Dedifferentiated amniotic fluid mesenchymal stem cell (primary cell): ENCODE measurements around the gene MTMR10.

ENCODE experiments used
- DNase-seq: peaks from one replicate; pipeline ENCODE4 v3.0.0-alpha.2; 2016; ENCODE audit errors: extremely low spot score

MTMR10 gene, protein sequence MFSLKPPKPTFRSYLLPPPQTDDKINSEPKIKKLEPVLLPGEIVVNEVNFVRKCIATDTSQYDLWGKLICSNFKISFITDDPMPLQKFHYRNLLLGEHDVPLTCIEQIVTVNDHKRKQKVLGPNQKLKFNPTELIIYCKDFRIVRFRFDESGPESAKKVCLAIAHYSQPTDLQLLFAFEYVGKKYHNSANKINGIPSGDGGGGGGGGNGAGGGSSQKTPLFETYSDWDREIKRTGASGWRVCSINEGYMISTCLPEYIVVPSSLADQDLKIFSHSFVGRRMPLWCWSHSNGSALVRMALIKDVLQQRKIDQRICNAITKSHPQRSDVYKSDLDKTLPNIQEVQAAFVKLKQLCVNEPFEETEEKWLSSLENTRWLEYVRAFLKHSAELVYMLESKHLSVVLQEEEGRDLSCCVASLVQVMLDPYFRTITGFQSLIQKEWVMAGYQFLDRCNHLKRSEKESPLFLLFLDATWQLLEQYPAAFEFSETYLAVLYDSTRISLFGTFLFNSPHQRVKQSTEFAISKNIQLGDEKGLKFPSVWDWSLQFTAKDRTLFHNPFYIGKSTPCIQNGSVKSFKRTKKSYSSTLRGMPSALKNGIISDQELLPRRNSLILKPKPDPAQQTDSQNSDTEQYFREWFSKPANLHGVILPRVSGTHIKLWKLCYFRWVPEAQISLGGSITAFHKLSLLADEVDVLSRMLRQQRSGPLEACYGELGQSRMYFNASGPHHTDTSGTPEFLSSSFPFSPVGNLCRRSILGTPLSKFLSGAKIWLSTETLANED

DNA sequence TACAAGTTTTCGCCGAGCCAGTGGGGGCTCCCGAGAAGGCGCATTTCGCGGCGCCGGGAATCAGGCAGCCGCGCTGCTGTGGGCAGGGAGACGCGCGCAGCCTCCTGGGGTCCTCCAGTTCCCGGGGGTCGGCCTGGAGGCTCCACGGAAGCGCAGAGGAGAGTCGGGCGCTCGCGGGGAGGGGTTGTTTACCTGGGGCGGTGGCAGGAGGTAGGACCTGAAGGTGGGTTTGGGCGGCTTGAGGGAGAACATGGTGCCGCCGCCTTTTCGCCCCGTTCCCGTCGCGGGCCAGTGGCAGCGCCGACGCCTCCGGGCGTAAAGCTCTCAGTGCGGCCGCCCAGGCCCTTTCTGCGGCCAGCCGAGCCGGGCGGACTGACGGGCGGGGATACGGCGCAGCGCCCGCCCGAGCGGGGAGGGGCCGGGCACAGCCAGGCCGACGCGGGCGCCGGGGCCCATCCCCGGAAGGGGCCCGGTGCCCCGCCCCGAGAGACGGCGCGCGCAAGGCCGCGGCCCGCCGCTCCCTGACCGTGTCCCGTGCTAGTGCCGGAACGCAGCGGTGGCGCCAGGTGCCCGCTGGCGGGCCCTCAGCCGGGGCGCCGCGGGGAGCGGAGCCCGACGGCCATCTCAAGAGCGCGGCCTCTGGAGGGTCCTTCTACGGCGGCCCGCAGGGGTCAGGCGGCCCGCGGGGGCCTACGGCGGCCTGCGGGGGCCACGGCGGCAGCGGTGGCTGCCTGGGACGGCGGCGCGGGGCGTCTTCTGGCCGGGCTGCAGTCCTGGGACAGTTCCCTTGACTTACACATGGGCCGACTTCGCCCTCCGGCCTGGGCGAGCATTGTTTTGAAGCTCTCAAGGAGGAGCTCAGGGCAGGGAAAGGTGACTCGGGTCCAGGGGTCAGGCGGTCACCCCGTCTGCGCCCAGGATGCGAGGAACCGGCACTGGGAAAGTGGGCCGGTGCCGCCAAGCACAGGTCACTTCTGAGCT, at the start of gene MTMR10:
Gene MTMR10, minus strand, starts transcription at position 374 of the 981 bp plus-strand sequence. Its CDS starts 122 bp downstream, at position 252.
- DNase-seq, result peak; percentile 23

DNA sequence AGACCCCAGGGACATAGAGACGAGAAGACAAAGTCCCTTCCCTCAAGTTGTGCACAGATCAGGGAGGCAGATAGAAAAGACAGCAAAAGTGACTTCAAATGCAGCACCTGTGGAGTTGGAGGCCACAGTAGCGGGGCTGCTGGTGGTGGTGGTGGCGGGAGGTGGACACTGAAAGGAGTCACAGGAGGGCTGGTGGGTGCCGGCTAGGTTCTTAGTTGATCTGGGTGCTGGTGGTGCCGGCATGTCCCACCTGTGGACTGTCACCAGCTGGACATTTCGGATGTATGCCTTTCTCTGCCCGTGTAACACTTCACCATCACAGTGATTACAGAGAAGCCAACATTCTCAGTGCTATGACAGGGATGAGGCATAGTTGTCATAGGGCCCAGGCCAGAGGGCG, 49.2 kb upstream of the MTMR10 start:
- DNase-seq, result no peak

DNA sequence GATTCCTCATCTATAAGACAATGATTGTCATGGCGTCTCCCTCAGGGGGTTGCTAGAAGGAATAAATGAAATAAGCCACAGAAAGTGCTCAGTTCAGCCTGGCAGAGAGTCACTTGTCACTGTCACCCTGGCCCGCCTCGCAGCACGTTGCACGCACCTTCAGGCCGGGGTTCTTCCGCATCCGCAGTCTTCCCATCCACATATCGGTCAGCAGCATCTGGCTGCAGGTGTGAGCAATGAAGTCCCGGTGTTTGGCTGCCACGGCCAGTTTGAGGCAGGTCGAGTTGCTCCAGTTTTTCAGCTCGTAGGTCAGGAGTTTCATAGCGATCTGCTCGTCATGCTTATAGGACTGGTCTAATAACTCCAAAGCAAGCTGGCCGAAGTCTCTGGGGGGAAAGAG, 48.5 kb upstream of the MTMR10 start:
- DNase-seq, result no peak

DNA sequence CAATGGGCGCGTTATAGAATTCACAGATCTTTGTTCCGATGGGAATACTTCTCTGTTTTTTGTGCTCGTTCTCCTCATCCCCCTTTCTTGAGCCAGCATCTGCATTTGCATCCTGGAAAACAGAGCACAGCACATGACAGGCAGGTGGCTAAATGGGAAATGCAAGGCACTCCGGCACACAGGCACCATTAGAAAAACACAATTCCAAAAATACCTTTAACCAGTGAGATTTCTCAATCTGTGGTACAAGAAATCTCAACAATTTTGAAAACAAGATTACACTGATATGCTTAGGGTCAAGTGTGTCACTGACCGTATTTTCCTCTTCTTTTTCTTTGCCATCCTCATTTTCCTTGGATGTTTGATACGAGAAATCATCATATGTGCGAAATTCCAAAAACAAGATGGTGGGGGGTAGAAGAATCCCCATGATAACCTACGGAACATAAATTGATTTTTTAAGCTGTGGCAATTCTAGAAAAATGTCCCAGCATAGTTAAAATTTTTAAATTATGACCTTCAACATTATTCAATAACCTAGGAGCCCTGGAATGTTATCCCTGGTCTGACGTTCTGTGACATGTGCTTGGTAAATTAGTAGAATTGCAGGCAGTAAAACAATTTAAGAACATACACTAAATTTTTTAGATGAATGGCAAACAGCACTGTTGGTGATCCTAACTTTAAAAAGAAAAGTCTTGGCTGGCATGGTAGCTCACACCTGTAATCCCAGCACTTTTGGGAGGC, 46.5 kb upstream of the MTMR10 start:
- DNase-seq, result no peak

DNA sequence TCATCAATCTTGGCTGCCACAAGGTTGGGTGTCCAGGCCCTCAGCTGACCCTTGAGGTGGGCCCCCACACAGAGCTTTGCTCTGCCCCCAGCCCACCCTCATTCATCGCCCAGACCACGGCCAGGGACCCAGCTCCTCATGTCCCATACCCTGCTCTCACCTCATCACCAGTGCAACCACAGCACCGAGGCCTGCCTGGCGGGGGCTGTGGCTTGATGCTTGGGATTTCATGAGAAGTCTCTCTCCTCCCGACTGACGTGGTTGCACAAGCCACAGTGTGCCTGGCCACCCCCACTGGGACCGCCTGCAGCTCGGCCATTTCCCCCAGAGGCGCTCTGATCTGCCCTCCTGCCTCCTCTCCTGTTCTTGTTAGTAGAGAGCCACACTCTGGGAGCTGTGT, 45.4 kb upstream of the MTMR10 start:
- no peak for DNase-seq

DNA sequence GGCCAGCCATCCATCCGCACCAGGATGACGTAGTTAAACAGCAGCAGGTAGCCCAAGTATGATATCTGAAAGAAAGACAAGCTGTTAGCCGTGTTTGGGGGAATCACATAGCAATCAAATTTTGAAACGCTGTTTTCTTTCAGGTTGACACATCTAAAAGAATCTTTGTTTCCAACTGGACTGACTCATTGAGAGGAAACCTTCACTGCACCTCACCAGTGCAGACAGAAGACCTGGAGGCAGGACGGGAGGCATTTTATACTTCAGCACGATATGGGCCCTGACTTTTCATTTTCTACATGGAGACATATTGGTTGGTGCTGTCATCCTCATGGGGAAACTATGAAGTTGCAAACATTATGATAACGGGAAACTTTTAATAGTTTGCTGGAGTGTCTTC, 44.2 kb upstream of the MTMR10 start:
- no peak for DNase-seq

DNA sequence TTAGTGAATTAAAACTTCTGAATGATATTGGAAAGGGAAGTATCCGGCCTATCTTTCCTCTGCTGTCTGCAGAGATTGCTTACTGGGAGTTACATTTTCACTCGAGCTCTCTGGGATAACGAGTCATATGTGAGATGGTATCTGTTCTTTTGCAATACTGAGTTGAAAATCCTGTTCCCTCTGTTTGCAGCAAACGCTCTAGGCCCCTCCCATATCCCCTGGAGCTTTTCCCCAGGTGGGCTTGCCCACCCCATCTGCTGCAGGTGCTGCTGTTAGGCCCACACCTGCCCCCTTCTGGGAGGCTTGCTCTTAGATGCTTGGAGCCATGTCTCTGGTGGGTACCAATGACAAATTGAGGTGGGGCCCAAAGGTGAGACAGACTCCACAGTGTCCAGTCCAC, 42.7 kb upstream of the MTMR10 start:
- no peak for DNase-seq

DNA sequence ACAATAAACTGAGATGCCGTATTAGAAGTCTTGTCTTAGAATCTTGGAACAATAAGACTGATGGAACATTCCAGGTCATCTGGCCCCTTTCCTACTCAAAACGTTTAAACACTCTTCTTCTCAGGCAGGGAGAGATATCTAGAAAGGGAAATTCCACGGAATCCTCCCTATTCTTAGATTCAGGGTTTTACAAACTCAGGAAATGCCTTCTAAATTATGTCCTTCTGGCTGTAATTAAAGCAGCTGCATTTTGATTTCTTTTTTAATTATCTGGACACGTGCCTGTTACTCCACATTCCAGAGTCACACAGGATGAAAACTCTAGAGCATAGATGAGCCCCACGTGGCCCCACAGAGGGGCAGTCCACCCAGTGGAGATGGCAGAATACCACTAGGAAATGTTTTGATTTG, 41.5 kb upstream of the MTMR10 start:
- peak; percentile 59 for DNase-seq

DNA sequence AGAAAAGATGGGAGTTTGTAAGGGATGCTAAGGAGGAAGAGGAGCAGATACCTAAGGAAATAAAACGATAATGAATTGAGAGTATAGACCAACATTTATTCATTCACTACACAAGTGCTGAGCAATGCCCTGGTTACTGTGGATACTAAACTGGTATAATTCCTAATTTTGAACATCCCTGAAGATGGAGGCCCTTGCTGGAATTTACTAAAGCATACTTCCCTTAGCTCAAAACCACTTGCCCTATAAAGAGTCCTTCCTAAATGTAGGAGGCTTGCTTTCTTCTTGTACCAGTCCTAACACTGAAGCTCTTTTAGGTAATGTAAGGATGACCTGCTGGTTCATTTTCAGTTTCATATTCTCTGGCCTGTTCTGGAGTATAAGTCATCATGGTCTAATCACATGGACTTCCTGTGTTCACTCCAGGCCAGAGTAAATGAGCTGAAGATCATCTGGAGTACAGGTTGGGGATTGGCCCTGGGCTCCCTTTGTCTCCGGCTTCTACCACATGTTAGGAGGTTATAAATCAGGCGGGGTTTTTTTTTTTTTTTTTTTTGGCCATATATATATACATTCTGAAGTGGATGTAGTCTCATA, 40.1 kb upstream of the MTMR10 start:
- no peak for DNase-seq

DNA sequence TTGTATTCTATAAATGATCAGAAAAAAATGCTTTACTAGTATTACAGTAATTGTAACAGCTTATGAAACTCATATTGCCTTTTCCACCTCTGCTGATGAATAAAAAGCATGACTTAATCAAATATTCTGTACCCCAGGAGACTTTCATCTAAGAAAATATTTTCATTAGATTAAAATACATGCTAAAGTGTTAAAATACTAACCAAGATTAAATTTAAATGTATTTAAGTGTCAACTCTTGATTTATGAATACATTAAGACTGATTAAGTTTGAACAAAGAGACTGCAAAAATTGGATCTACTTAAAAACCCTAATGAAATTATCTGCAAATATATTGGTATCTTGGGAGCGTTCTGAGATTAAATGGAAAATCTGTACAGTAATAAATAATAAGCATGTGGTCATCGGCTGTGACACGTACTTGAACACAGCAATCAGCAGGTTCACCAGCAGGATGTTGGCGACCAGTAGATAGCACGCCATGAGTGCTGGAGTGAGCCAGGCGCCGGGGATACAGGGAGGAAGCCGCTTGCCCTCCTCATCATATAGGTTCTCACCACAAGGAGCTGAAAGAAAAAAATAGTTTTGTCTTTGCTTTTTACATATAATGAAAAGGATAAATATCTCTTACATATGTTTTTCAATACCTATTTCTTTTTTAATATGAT, 36.6 kb upstream of the MTMR10 start:
- DNase-seq, result no peak

DNA sequence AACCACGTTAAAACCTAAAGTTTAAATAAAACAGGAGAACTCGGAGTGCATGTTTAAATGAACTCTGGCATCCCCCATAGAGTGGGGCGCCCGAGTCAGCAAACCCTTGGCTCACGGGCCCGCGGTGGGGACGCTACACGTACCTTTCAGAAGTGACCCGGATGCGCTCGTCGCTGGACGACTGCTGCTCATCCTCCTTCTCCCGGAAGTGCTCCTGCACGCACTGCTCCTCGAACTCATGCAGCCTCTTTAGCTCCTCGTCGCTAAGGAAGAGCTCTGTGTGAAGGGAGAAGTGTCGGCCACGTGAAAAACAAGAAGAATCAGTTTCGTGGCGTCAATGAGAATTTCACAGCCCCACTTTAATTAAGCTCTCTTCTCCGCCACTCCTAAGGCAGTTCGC, 34.6 kb upstream of the MTMR10 start:
- no peak for DNase-seq

DNA sequence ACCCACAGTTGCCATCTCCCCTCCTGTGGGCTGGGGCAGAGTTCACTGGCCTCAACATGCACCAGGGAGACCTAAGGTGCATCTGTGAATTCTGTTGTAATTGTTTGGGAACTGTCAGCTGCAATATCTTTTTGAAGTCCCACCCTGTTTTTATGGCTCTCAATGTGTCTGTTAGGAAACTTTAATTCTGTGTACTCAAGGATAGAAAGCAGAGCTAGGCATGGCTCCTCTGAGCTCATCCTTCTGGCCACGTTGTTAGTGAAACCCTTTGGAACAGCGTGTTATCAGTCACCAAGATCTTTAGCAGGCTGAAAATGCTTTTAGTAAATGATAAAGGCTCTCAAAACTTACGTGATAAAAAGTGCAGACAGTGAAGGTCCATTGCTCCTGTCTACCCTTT, 33.6 kb upstream of the MTMR10 start:
- no peak for DNase-seq

DNA sequence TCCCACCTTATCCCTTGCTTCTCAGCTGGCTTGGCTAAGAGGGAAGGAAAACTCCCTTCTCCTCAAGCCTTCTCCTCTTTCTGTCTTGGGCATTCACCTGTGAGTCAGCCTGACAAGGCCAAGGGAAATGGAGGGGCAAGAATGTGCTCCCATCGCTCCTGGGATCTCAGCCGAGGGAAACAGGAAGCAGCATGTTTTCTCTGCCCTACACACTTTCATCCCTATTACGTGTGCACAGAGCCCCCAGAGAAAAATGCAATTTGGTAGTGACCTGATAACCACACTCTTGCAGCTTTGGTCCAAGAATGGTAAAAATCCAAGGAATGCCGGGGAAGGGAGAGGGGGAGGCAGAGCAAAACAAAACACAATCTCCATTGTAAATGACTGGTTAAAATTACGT, 32.9 kb upstream of the MTMR10 start:
- DNase-seq, result peak; percentile 74

DNA sequence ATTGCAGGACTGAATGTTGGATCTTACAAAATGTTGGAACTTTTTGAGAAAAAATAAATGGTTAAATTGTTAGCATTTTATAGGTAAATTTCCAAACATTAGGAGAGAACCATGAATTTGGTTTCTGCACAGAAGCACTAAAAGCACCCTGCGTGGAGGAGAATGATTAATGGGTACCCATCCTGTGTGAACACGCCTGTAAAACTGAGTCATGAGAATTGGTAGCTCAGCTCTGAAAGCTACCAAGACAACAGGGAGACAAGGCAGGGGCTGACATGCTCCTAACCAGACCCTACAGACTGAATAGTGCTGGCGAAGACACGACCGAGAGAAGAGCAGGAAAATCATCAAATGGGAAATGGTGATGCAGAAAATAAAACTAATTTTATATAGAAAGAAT, 32.4 kb upstream of the MTMR10 start:
- no peak for DNase-seq

DNA sequence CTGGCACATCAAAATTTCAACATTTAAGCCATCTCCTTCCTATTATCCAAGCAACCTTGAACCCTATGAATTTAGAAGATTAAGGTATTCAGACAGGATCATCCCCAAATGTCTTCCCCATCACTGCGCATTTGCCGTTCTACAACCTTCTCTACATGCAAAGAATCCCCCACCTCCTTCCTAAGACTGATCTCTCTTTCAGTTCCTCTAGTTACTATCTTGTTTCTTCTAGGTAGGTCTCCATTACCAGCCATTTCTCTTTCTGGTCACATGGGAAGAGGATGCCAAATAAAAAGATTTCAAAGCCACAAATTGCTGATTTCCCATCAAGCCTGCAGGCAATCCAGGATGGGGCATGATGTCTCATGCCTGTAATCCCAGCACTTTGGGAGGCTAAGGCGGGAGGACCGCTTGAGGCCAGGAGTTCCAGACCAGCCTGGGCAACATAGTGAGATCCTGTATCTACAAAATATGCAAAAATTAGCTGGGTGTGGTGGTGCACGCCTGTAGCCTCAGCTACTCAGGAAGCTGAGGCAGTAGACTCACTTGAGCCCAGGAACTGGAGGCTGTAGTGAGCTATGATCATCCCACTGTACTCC, 29.7 kb upstream of the MTMR10 start:
- DNase-seq, result no peak

DNA sequence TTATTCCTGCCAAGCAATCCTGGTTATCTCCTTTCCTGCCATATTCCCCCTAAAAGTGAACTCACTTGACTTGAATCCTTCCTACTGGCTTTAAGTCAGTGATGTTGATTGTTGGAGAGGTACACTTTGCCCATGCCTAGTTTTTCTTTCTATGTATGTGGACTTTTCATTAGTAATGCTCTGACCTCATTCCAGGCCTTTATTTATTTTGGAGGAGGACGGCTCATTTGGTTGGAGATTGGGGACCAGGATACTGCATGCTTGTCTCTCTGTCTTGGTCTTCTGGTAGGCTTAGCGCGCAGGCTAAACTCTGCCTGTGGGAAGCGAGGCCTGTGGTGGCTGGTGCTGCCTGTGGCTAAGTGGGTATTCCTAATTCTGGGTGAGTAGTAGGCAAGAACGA, 29.1 kb upstream of the MTMR10 start:
- DNase-seq, result no peak

DNA sequence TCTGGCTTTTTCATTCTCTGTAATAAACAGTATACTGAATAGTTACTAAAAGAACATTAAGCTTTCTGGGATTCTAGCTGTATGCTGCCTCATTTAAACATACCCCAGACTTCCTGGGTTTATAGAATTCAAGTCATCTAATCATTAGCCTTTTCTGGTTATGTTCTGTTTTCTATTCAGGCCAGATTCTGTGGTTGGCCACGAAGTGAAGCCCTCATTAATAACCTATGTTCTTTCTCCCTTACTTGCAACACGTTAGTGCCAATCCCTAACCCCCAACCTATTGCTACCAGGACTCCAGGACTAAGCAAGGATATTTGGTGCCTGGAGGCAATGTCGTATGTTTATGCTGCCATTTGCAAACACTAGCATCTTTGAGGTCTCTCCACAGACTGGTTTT, 28.6 kb upstream of the MTMR10 start:
- DNase-seq, result no peak

DNA sequence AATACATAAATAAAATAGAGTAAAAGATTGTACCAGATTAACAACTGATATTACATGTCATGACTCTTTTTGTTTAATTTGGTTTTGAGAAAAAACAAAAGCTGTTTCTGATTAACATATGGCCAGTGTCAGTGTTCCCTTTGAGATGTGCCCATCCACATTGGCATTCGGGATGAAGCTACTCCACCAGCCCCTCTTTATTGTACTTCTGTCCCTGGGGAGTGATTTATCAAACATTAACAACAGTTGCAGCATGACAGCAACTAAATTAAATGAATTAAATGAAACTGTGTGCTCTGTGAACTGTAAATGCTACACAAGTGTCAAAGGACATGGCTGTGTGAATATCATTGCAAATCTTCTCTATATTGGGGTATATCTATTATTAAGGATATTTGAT, 25.9 kb upstream of the MTMR10 start:
- DNase-seq, result no peak

DNA sequence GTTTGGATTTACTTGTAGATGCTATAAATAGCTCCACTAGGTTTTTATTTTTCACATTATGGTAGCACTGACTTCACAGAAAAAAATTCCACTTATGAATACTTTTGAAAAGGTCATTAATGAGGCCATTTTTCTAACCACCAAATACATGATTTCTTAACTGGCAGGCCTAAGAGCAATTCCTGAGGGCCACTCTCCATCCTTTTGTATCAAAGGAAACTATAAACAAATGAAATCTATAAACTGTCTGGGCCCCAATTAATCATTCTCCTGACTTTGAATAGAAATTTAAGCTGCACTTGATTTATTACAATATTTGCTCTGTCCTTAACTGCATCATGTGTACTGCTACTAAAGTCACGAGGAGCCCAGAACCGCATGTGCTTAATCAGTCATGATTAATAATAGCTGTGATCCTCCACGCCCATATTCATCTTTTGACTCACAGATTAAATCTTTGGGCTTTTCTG, 25.1 kb upstream of the MTMR10 start:
- no peak for DNase-seq

DNA sequence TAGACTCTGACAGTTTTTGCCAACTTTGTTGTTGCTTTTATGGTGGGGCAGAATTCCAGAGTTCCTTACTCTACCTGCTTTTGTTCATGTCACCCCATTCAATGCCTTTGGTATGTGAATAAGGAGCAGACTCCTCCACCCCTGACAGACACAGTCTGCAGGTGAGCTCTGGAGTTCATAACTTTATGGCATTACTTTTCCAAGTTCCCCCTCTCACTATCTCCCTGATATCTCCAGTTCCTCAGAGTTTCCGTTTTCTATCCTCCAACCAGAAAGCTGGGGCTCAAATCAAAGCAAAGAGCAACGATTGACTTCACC, 23.1 kb upstream of the MTMR10 start:
- DNase-seq, result no peak
